AG09319 (cell line): ENCODE measurements around the gene VAPA.

Experiments
- DNase-seq: peaks from one replicate; pipeline ENCODE4 v3.0.0-alpha.2; 2010; ENCODE audit warnings: low read depth; ENCODE audit errors: extremely low read depth
- CTCF ChIP-seq: IDR thresholded peaks from 2 replicates; pipeline ENCODE4 v1.5.1; 2011; ENCODE audit warnings: low read depth, mild to moderate bottlenecking, inconsistent platforms, low read length, moderate library complexity

Gene VAPA

GRCh38 chr18:9878095-9878494 is 35.7 kb upstream of the VAPA start:
- DNase-seq = no peak
- no peak for TF ChIP-seq CTCF

- DNase-seq = no peak
- no peak for TF ChIP-seq CTCF
Measured at GRCh38 chr18:9878783-9879242, 35.0 kb upstream of the VAPA start.

GRCh38 chr18:9884090-9884489 is 29.7 kb upstream of the VAPA start:
- DNase-seq = no peak
- TF ChIP-seq CTCF = no peak

GRCh38 chr18:9884532-9885140 is 29.2 kb upstream of the VAPA start:
- no peak for DNase-seq
- TF ChIP-seq CTCF = no peak

- no peak for TF ChIP-seq CTCF
Measured at GRCh38 chr18:9885170-9886004, 28.4 kb upstream of the VAPA start, which contains the start of gene TXNDC2. TSS of gene TXNDC2 (plus strand) at chr18:9885973. CDS start at chr18:9886681, 708 bp downstream.

GRCh38 chr18:9886005-9886348 is 27.8 kb upstream of the VAPA start:
- no peak for TF ChIP-seq CTCF
- DNase-seq = no peak

More at GRCh38 chr18:9885170-9886004, 28.4 kb upstream of the VAPA start, which contains the start of gene TXNDC2:
- no peak for DNase-seq

- TF ChIP-seq CTCF = no peak
- no peak for DNase-seq
Measured at GRCh38 chr18:9887992-9888391, 25.8 kb upstream of the VAPA start.
